LNCaP clone FGC (cell line): ENCODE results near the gene TRIM17.

Experiments used
- DNase-seq: peaks from one replicate; pipeline ENCODE4 v3.0.0-alpha.2; 2011; ENCODE audit warnings: low read depth
- H3K4me3 ChIP-seq: 2 replicates; pipeline ENCODE4 v1.5.1; 2011; ENCODE audit warnings: mild to moderate bottlenecking, low read depth, low read length, control low read depth
- TF ChIP-seq, protein P1 (sequence below): IDR thresholded peaks from 2 replicates; pipeline ENCODE4 v1.5.1; 2012; ENCODE audit warnings: mild to moderate bottlenecking; ENCODE audit not compliant: control insufficient read depth, insufficient read depth; ENCODE audit errors: extremely low read depth

The TRIM17 gene

DNA sequence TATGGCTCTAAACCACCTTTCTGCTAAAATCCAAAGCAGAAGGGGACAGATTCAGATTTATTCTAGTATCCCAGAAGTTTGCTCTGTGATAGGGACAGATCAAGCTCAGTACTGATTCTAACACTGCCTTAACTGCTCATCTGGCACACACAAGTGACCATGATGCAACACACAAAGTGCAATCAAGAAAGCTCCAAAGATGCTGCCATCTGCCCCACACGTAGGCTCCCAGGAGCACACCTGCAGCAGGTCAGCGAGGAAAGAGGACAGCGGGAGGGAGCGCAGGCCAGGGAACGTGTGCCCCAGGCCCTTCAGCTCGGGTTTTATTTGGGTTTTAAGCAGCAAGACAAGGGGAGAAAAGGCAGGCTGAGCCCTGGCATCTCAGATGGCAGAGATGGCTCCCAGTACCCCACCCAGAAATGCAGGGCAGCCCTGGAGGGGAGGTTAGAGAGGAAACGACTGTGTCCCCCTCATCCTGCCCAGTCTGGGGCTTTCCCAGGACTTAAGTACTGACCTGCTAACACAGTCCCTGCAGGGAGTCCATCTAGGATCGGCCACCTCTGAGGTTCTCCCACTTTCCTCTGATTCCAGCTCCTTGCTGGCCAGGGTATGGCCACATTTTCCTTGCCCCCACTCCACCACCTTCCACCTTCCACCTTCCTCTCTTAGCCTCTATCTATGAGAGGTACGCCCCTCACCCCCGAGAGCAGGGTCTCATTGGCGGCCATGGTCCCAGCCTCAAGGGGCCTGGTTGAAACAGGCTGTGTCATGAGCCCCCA lies 11.3 kb downstream of the TRIM17 start:
- TF ChIP-seq, protein P1, sequence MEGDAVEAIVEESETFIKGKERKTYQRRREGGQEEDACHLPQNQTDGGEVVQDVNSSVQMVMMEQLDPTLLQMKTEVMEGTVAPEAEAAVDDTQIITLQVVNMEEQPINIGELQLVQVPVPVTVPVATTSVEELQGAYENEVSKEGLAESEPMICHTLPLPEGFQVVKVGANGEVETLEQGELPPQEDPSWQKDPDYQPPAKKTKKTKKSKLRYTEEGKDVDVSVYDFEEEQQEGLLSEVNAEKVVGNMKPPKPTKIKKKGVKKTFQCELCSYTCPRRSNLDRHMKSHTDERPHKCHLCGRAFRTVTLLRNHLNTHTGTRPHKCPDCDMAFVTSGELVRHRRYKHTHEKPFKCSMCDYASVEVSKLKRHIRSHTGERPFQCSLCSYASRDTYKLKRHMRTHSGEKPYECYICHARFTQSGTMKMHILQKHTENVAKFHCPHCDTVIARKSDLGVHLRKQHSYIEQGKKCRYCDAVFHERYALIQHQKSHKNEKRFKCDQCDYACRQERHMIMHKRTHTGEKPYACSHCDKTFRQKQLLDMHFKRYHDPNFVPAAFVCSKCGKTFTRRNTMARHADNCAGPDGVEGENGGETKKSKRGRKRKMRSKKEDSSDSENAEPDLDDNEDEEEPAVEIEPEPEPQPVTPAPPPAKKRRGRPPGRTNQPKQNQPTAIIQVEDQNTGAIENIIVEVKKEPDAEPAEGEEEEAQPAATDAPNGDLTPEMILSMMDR = no peak
- DNase-seq = no peak
- peak overlapping the region; percentile 69 for H3K4me3 ChIP-seq

DNA sequence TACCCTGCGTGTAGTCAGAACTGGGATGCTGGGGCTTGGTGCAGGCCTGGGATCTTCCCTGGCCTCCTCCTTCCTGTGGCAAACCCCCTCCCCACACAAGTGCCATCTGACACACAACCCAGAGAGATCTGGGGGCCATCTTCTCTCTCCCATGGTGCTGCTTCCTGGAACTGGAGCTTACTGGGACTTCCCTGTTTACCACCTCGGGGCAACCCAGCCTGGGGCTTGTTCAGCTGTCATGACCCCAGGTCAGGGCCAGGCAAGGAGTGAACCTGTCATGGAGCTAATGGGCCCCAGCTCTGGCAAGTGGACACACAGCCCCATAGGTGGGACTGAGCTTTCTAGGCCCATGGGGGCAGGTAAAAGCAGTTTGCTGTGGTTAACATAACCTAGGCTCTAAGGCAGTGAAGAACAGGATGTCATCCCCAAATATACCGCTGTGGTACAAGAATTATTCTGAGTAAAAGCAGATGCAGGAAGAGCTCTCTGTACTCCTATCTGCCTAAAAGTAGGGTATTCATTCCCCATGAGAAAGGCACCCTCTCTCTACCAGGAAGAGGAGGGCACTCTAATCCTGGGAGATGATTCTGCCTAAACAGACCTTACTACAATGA lies 12.4 kb downstream of the TRIM17 start:
- TF ChIP-seq, protein P1 = no peak
- peak overlapping the region; percentile 69 for H3K4me3 ChIP-seq
- no peak for DNase-seq

DNA sequence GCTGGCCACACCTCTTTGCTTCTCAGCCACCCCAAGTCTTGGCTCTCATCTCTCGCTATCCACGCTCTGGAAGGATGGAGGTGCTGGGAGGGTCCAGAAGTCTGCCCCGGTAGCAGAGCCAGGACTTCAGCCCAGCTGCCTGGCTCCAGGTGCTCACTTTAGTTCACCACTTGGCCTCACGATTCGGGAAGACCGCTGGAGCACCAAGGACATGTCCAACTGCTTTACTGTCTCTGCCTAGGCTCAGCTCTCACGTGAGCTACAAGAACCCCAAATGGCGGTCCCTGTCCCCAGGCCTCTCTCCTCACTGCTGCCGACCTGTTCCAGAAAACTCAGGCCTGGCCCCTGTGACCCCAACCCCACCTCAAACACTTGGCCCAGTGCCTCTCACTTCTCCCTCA lies 13.4 kb downstream of the TRIM17 start:
- TF ChIP-seq, protein P1 = no peak
- H3K4me3 ChIP-seq = no peak overlapping the region
- DNase-seq = no peak

DNA sequence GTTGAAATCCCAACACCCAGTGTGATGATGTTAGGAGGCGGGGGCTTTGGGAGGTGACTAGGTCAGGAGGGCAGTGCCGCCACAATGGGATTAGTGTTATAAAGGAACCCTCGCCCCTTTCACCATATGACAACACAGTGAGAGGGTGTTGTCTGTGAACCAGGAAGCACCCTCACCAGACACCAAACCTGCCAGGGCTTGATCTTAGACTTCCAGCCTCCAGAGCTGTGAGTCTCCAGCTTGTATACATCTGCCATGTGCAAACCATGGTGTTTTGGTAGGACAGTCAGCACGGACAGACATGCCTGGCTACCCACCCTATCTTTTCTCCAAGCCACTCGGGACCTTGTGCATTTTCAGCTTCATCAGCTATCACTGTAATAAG lies 14.0 kb downstream of the TRIM17 start:
- H3K4me3 ChIP-seq = no peak overlapping the region
- TF ChIP-seq, protein P1 = no peak
- no peak for DNase-seq

DNA sequence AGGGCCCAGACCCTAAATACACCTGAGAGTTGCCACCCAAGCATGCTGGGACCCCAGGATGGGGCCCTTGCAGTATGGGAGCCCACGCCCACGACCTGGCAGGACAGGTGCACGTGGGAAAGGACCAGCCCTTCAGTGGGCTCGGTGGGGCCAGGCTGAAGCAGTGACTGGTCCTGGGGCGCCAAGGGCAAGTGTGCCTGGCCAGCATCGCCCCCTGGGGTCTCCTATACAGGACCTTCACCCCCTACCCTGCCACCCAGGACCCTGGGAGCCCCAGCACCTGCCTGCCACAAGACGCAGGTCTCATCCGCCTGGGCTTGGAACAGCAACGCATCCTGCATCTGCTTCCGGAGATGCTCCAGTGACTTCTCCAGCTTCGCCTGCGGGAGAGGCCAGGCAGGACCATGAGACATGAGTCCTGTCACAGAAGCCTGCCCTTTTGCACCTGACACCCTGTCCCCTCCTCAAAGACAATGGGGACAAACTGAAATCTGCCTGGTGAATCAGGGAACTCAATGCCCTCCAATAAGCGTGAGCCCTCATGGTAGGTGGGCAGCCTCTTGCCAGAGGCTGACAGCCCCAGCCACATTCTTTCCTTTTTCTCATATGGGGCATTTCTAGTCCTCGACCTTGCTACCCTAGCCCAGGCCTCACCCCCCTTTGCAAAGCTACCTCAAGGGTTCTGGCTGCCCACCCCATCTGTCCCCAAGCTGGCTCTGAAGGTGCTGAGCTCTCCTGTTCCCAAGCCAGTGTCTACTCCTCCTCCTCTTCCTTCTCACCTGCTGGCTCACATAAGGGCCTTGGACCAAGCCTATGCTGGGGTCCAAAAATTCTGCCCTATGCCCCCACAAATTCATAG lies 14.7 kb downstream of the TRIM17 start:
- TF ChIP-seq, protein P1 = no peak
- no peak for DNase-seq
- H3K4me3 ChIP-seq = no peak overlapping the region

DNA sequence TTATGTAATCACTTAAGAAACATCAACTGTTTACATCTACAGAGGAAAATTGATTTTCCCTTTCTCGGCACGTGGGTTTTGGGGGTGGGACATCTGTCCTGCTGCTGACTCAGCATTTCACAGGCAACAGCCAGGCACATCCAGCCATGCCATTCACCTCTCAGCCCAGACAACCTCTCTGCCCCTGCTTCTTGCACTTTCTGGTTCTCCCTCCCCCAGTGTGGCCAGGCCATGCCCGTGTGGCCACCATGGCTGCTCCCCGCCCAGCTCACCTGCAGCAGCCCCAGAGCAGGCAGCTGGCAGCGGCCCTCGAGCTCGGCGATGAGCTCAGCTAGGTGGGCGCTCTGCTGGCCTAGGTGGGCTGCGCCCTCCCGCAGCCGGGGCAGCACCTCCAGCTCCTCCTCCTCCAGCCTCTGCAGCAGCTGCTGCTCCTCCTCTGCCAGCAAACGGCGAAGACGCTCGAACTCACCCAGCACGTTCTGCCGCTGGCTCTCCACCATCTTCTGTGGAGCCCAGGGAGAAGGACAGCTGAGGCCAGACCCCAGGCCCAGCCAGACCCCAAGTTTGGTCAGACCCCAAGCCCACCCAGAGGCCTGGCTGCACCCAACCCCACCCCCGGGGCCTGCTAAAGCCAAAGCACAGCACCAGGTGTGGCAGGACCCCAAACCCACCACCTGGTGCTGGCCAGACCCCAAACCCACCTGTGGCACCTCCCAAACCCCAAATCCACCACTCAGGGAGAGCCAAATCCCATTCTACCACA lies 15.8 kb downstream of the TRIM17 start:
- DNase-seq = no peak
- no peak overlapping the region for H3K4me3 ChIP-seq
- TF ChIP-seq, protein P1 = no peak
